GM21825 (cell line): ENCODE measurements around the gene KYNU.
A peak's percentile ranks its signal among the peaks of the same experiment; 100 is the strongest.

Experiments
- ATAC-seq: cut with Tn5 transposase; IDR thresholded peaks from one replicate; pipeline ENCODE4 v1.9.1; 2021; ENCODE audit warnings: mild to moderate bottlenecking, moderate library complexity; ENCODE audit not compliant: unreplicated experiment

KYNU gene

GRCh38 chr2:142954493-142954892, 77.0 kb downstream of the KYNU start:
- no peak for ATAC-seq

GRCh38 chr2:142957144-142957543, 79.7 kb downstream of the KYNU start:
- no peak for ATAC-seq

- ATAC-seq: no peak
Observed at GRCh38 chr2:142961202-142961601, 83.7 kb downstream of the KYNU start.

- ATAC-seq: no peak
Observed at GRCh38 chr2:142965443-142965842, 88.0 kb downstream of the KYNU start.

GRCh38 chr2:142966284-142966683, 88.8 kb downstream of the KYNU start:
- ATAC-seq: no peak

GRCh38 chr2:142967060-142967459, 89.6 kb downstream of the KYNU start:
- ATAC-seq: no peak

GRCh38 chr2:142973160-142973821, 95.8 kb downstream of the KYNU start:
- no peak for ATAC-seq

GRCh38 chr2:142973822-142974207, 96.4 kb downstream of the KYNU start:
- ATAC-seq: no peak

GRCh38 chr2:142974288-142975024, 97.0 kb downstream of the KYNU start:
- ATAC-seq: peak; percentile 74

GRCh38 chr2:142975239-142975638, 97.8 kb downstream of the KYNU start:
- no peak for ATAC-seq

- peak; percentile 43 for ATAC-seq
Observed at GRCh38 chr2:142980246-142981068, 103.0 kb downstream of the KYNU start.

GRCh38 chr2:142981069-142981378, 103.6 kb downstream of the KYNU start:
- ATAC-seq: no peak

GRCh38 chr2:142981756-142982155, 104.3 kb downstream of the KYNU start:
- no peak for ATAC-seq

- peak; percentile 58 for ATAC-seq
Observed at GRCh38 chr2:142983174-142983573, 105.7 kb downstream of the KYNU start.

- no peak for ATAC-seq
Observed at GRCh38 chr2:142984657-142985056, 107.2 kb downstream of the KYNU start.

GRCh38 chr2:142987044-142987443, 109.6 kb downstream of the KYNU start:
- ATAC-seq: no peak

GRCh38 chr2:142989273-142990204, 112.1 kb downstream of the KYNU start:
- ATAC-seq: peak; percentile 78

- ATAC-seq: no peak
Observed at GRCh38 chr2:142991295-142991694, 113.8 kb downstream of the KYNU start.

GRCh38 chr2:142992840-142993239, 115.4 kb downstream of the KYNU start:
- ATAC-seq: no peak

GRCh38 chr2:142993771-142994170, 116.3 kb downstream of the KYNU start:
- no peak for ATAC-seq

- ATAC-seq: no peak
Observed at GRCh38 chr2:142994665-142995064, 117.2 kb downstream of the KYNU start.
